ENCODE data around the gene RPS6KL1.

Gene RPS6KL1

GRCh38 chr14:74922752-74923401, at the start of gene RPS6KL1:
TSS of gene RPS6KL1 (minus strand) at chr14:74923260. CDS start at chr14:74921541, 1,719 bp downstream.
- H3K9ac ChIP-seq (ENCODE audit: low read length), result peak within 1 kb of the TSS; percentile 45
- peaks cover 3% of the 10 kb centered on the region for H3K4me1 ChIP-seq (ENCODE audit: control insufficient read depth, insufficient read depth, low read length)
- H3K4me3 ChIP-seq (ENCODE audit: low read length), result peak within 1 kb of the TSS; percentile 76
- no peaks in the 10 kb centered on the region for H3K27me3 ChIP-seq (ENCODE audit: control insufficient read depth, insufficient read depth, low read length)
- no peaks in the 10 kb centered on the region for H3K36me3 ChIP-seq (ENCODE audit: control insufficient read depth, insufficient read depth, low read length)
- H3K27ac ChIP-seq (ENCODE audit: low read depth, low read length), result no peak within 1 kb of the TSS

- no peak overlapping the region for H3K4me3 ChIP-seq (ENCODE audit: low read length)
- H3K27ac ChIP-seq (ENCODE audit: low read depth, low read length), result no peak overlapping the region
- H3K36me3 ChIP-seq (ENCODE audit: control insufficient read depth, insufficient read depth, low read length), result no peaks in the 10 kb centered on the region
- no peak overlapping the region for H3K9ac ChIP-seq (ENCODE audit: low read length)
- H3K4me1 ChIP-seq (ENCODE audit: control insufficient read depth, insufficient read depth, low read length), result no peaks in the 10 kb centered on the region
- no peaks in the 10 kb centered on the region for H3K27me3 ChIP-seq (ENCODE audit: control insufficient read depth, insufficient read depth, low read length)
These were observed 45.8 kb upstream of the RPS6KL1 start for GRCh38 chr14:74968811-74969210.

- no peak overlapping the region for H3K4me3 ChIP-seq (ENCODE audit: low read length)
- H3K27me3 ChIP-seq (ENCODE audit: control insufficient read depth, insufficient read depth, low read length), result no peaks in the 10 kb centered on the region
- no peaks in the 10 kb centered on the region for H3K4me1 ChIP-seq (ENCODE audit: control insufficient read depth, insufficient read depth, low read length)
- no peaks in the 10 kb centered on the region for H3K36me3 ChIP-seq (ENCODE audit: control insufficient read depth, insufficient read depth, low read length)
- no peak overlapping the region for H3K27ac ChIP-seq (ENCODE audit: low read depth, low read length)
- no peak overlapping the region for H3K9ac ChIP-seq (ENCODE audit: low read length)
These were observed 42.6 kb upstream of the RPS6KL1 start for GRCh38 chr14:74965486-74966153.

GRCh38 chr14:74964787-74965485, 41.9 kb upstream of the RPS6KL1 start:
- H3K36me3 ChIP-seq (ENCODE audit: control insufficient read depth, insufficient read depth, low read length), result no peaks in the 10 kb centered on the region
- H3K4me1 ChIP-seq (ENCODE audit: control insufficient read depth, insufficient read depth, low read length), result no peaks in the 10 kb centered on the region
- no peaks in the 10 kb centered on the region for H3K27me3 ChIP-seq (ENCODE audit: control insufficient read depth, insufficient read depth, low read length)
- H3K27ac ChIP-seq (ENCODE audit: low read depth, low read length), result no peak overlapping the region
- H3K9ac ChIP-seq (ENCODE audit: low read length), result no peak overlapping the region
- H3K4me3 ChIP-seq (ENCODE audit: low read length), result no peak overlapping the region

- Histone ChIP-seq H3K9ac (ENCODE audit: low read length) (no peak overlapping the region), H3K27ac (ENCODE audit: low read depth, low read length) (no peak overlapping the region), H3K27me3 (ENCODE audit: control insufficient read depth, insufficient read depth, low read length) (no peaks in the 10 kb centered on the region), H3K36me3 (ENCODE audit: control insufficient read depth, insufficient read depth, low read length) (no peaks in the 10 kb centered on the region), H3K4me1 (ENCODE audit: control insufficient read depth, insufficient read depth, low read length) (no peaks in the 10 kb centered on the region), H3K4me3 (ENCODE audit: low read length) (no peak overlapping the region)
These were observed 40.7 kb upstream of the RPS6KL1 start for GRCh38 chr14:74963705-74964271.

- Histone ChIP-seq H3K36me3 (ENCODE audit: control insufficient read depth, insufficient read depth, low read length) (no peaks in the 10 kb centered on the region), H3K27me3 (ENCODE audit: control insufficient read depth, insufficient read depth, low read length) (no peaks in the 10 kb centered on the region), H3K9ac (ENCODE audit: low read length) (no peak overlapping the region), H3K27ac (ENCODE audit: low read depth, low read length) (no peak overlapping the region), H3K4me1 (ENCODE audit: control insufficient read depth, insufficient read depth, low read length) (no peaks in the 10 kb centered on the region), H3K4me3 (ENCODE audit: low read length) (no peak overlapping the region)
These were observed 40.2 kb upstream of the RPS6KL1 start for GRCh38 chr14:74963178-74963704.

GRCh38 chr14:74962493-74962892, 39.4 kb upstream of the RPS6KL1 start:
- no peak overlapping the region for H3K9ac ChIP-seq (ENCODE audit: low read length)
- no peaks in the 10 kb centered on the region for H3K36me3 ChIP-seq (ENCODE audit: control insufficient read depth, insufficient read depth, low read length)
- no peak overlapping the region for H3K27ac ChIP-seq (ENCODE audit: low read depth, low read length)
- no peaks in the 10 kb centered on the region for H3K27me3 ChIP-seq (ENCODE audit: control insufficient read depth, insufficient read depth, low read length)
- H3K4me3 ChIP-seq (ENCODE audit: low read length), result no peak overlapping the region
- no peaks in the 10 kb centered on the region for H3K4me1 ChIP-seq (ENCODE audit: control insufficient read depth, insufficient read depth, low read length)

GRCh38 chr14:74962046-74962445, 39.0 kb upstream of the RPS6KL1 start:
- Histone ChIP-seq H3K9ac (ENCODE audit: low read length) (no peak overlapping the region), H3K27me3 (ENCODE audit: control insufficient read depth, insufficient read depth, low read length) (no peaks in the 10 kb centered on the region), H3K36me3 (ENCODE audit: control insufficient read depth, insufficient read depth, low read length) (no peaks in the 10 kb centered on the region), H3K4me1 (ENCODE audit: control insufficient read depth, insufficient read depth, low read length) (no peaks in the 10 kb centered on the region), H3K27ac (ENCODE audit: low read depth, low read length) (no peak overlapping the region), H3K4me3 (ENCODE audit: low read length) (no peak overlapping the region)

GRCh38 chr14:74961238-74961911, 38.3 kb upstream of the RPS6KL1 start:
- no peak overlapping the region for H3K4me3 ChIP-seq (ENCODE audit: low read length)
- H3K27ac ChIP-seq (ENCODE audit: low read depth, low read length), result no peak overlapping the region
- no peaks in the 10 kb centered on the region for H3K36me3 ChIP-seq (ENCODE audit: control insufficient read depth, insufficient read depth, low read length)
- H3K9ac ChIP-seq (ENCODE audit: low read length), result no peak overlapping the region
- no peaks in the 10 kb centered on the region for H3K4me1 ChIP-seq (ENCODE audit: control insufficient read depth, insufficient read depth, low read length)
- H3K27me3 ChIP-seq (ENCODE audit: control insufficient read depth, insufficient read depth, low read length), result no peaks in the 10 kb centered on the region

- H3K4me1 ChIP-seq (ENCODE audit: control insufficient read depth, insufficient read depth, low read length), result no peaks in the 10 kb centered on the region
- H3K36me3 ChIP-seq (ENCODE audit: control insufficient read depth, insufficient read depth, low read length), result no peaks in the 10 kb centered on the region
- no peak overlapping the region for H3K27ac ChIP-seq (ENCODE audit: low read depth, low read length)
- no peaks in the 10 kb centered on the region for H3K27me3 ChIP-seq (ENCODE audit: control insufficient read depth, insufficient read depth, low read length)
- H3K4me3 ChIP-seq (ENCODE audit: low read length), result no peak overlapping the region
- no peak overlapping the region for H3K9ac ChIP-seq (ENCODE audit: low read length)
These were observed 37.7 kb upstream of the RPS6KL1 start for GRCh38 chr14:74960736-74961135.

- peaks cover 3% of the 10 kb centered on the region for H3K4me1 ChIP-seq (ENCODE audit: control insufficient read depth, insufficient read depth, low read length)
- H3K27me3 ChIP-seq (ENCODE audit: control insufficient read depth, insufficient read depth, low read length), result peaks cover 2% of the 10 kb centered on the region
- no peak overlapping the region for H3K27ac ChIP-seq (ENCODE audit: low read depth, low read length)
- H3K4me3 ChIP-seq (ENCODE audit: low read length), result no peak overlapping the region
- no peaks in the 10 kb centered on the region for H3K36me3 ChIP-seq (ENCODE audit: control insufficient read depth, insufficient read depth, low read length)
- no peak overlapping the region for H3K9ac ChIP-seq (ENCODE audit: low read length)
These were observed 36.6 kb upstream of the RPS6KL1 start for GRCh38 chr14:74959596-74960180.
